NB4 (cell line): Measurements from ENCODE around the gene FAM20C.

Source experiments
- DNase-seq: peaks from one replicate; pipeline ENCODE4 v3.0.0; 2010; ENCODE audit warnings: low read depth
- H3K4me3 ChIP-seq: one replicate; pipeline ENCODE4 v1.5.1; 2011; ENCODE audit warnings: mild to moderate bottlenecking, low read depth, low read length, moderate library complexity
- CTCF ChIP-seq: IDR thresholded peaks from one replicate; pipeline ENCODE4 v1.5.1; 2012; ENCODE audit warnings: low read depth, low read length
- MAX ChIP-seq: IDR thresholded peaks from 2 replicates; pipeline ENCODE4 v1.6.1; 2011; ENCODE audit warnings: low read depth, low read length
- MYC ChIP-seq: IDR thresholded peaks from 2 replicates; pipeline ENCODE4 v1.6.1; 2011; ENCODE audit warnings: low read depth, low read length
- POLR2A ChIP-seq: IDR thresholded peaks from 2 replicates; pipeline ENCODE4 v1.6.1; 2011; ENCODE audit warnings: mild to moderate bottlenecking; ENCODE audit not compliant: insufficient read length; ENCODE audit errors: extremely low read depth

FAM20C gene

GRCh38 chr7:231030-231857 is 38.9 kb downstream of the FAM20C start:
- no peak overlapping the region for H3K4me3 ChIP-seq
- peak; percentile 40 for DNase-seq
- TF ChIP-seq MAX: no peak

GRCh38 chr7:231858-232246 is 39.5 kb downstream of the FAM20C start:
- no peak overlapping the region for H3K4me3 ChIP-seq
- DNase-seq: no peak
- TF ChIP-seq MYC (no peak), CTCF (no peak), POLR2A (no peak), MAX (no peak)

- DNase-seq: no peak
Observed at GRCh38 chr7:232410-233248, 40.3 kb downstream of the FAM20C start.

GRCh38 chr7:233249-234035 is 41.1 kb downstream of the FAM20C start:
- DNase-seq: no peak
- no peak overlapping the region for H3K4me3 ChIP-seq
- TF ChIP-seq MAX (no peak), POLR2A (no peak), MYC (no peak)

More at GRCh38 chr7:232410-233248, 40.3 kb downstream of the FAM20C start:
- TF ChIP-seq MYC (no peak), CTCF (no peak), POLR2A (no peak)
- no peak overlapping the region for H3K4me3 ChIP-seq

- no peak for DNase-seq
- H3K4me3 ChIP-seq: no peak overlapping the region
- TF ChIP-seq MAX: no peak
- no peak for TF ChIP-seq MYC
- no peak for TF ChIP-seq POLR2A
- no peak for TF ChIP-seq CTCF
Observed at GRCh38 chr7:234051-234707, 41.8 kb downstream of the FAM20C start.
